A673 (cell line): Measurements from ENCODE around the gene GJA10. TPM values are rescaled to one million over a fixed set of nuclear protein-coding genes. Genes with fewer than 3 reads are reported as not detected.

Experiments
- BruUV-seq: library from RNA; stranded (reverse); fragments of 400-500 nt; replicated peaks from 2 replicates; lab custom pipeline; 2021; lab: Mats Ljungman, UMichigan
- CTCF ChIA-PET: fragments of 300-600 bp; sonication (Branson Sonifier 250); formaldehyde crosslinking; loops from one replicate; lab custom pipeline; 2022; ENCODE audit warnings: antibody characterized with exemption; lab: Charles Lee
- POLR2A ChIA-PET: fragments of 300-600 bp; sonication (Branson Sonifier 250); formaldehyde crosslinking; loops from one replicate; lab custom pipeline; 2022; ENCODE audit warnings: antibody characterized with exemption; ENCODE audit not compliant: low non-redundant PET; lab: Charles Lee
- DNase-seq: peaks from one replicate; pipeline ENCODE4 v3.0.0-alpha.2; 2015; ENCODE audit warnings: low spot score
- H3K27ac ChIP-seq: fragments of 200-600 bp; sonication (generic); 2 replicates; pipeline ENCODE4 v1.5.1; 2016; ENCODE audit warnings: mixed run types, low read depth, mild to moderate bottlenecking, mixed read lengths, antibody characterized with exemption, low read length; ENCODE audit not compliant: poor library complexity, severe bottlenecking
- H3K27me3 ChIP-seq: fragments of 200-600 bp; sonication (generic); replicated peaks from 2 replicates; pipeline ENCODE4 v1.6.1; 2017; ENCODE audit warnings: mixed run types, low read depth, mild to moderate bottlenecking, mixed read lengths, antibody characterized with exemption, low read length; ENCODE audit not compliant: insufficient read depth, poor library complexity
- H3K36me3 ChIP-seq: fragments of 200-600 bp; sonication (generic); 2 replicates; pipeline ENCODE4 v1.6.1; 2016; ENCODE audit warnings: mixed run types, mild to moderate bottlenecking, mixed read lengths, antibody characterized with exemption, low read length; ENCODE audit not compliant: insufficient read depth, poor library complexity, severe bottlenecking
- H3K4me1 ChIP-seq: fragments of 200-600 bp; sonication (generic); 2 replicates; pipeline ENCODE4 v1.6.1; 2017; ENCODE audit warnings: mixed run types, mild to moderate bottlenecking, mixed read lengths, antibody characterized with exemption, low read length; ENCODE audit not compliant: insufficient read depth, poor library complexity, severe bottlenecking
- H3K4me3 ChIP-seq: fragments of 200-600 bp; sonication (generic); 2 replicates; pipeline ENCODE4 v1.5.1; 2016; ENCODE audit warnings: low read depth, mixed run types, mild to moderate bottlenecking, mixed read lengths, low read length; ENCODE audit not compliant: poor library complexity, severe bottlenecking
- H3K9me3 ChIP-seq: fragments of 200-600 bp; sonication (generic); 2 replicates; pipeline ENCODE4 v1.6.1; 2016; ENCODE audit warnings: mixed run types, low read depth, mild to moderate bottlenecking, mixed read lengths, antibody characterized with exemption, low read length; ENCODE audit not compliant: poor library complexity, severe bottlenecking
- CTCF ChIP-seq: fragments of 300-800, 200-600 bp; sonication (generic); conservative IDR thresholded peaks from 2 replicates; pipeline ENCODE4 v1.5.1; 2017; ENCODE audit warnings: low read depth, mild to moderate bottlenecking, antibody characterized with exemption, low read length, moderate library complexity, mixed read lengths
- EZH2 ChIP-seq: fragments of 200-600 bp; sonication (generic); IDR thresholded peaks from 2 replicates; pipeline ENCODE4 v1.6.1; 2017; ENCODE audit warnings: borderline replicate concordance, low read depth, mild to moderate bottlenecking, mixed read lengths, antibody characterized with exemption, low read length; ENCODE audit not compliant: poor library complexity, severe bottlenecking
- intact Hi-C: fragments of 100-400 bp; cut with micrococcal nuclease; formaldehyde crosslinking; loops from one replicate; pipeline ENCODE4 v1.10.0; 2022; ENCODE audit not compliant: unreplicated experiment
- total RNA-seq: library from RNA; stranded (reverse); gene quantifications from 2 replicates; pipeline ENCODE4 v1.2.3, GENCODE V29; 2021

The GJA10 gene
- total RNA-seq, 1 experiment from 2014 or later: not detected

DNA sequence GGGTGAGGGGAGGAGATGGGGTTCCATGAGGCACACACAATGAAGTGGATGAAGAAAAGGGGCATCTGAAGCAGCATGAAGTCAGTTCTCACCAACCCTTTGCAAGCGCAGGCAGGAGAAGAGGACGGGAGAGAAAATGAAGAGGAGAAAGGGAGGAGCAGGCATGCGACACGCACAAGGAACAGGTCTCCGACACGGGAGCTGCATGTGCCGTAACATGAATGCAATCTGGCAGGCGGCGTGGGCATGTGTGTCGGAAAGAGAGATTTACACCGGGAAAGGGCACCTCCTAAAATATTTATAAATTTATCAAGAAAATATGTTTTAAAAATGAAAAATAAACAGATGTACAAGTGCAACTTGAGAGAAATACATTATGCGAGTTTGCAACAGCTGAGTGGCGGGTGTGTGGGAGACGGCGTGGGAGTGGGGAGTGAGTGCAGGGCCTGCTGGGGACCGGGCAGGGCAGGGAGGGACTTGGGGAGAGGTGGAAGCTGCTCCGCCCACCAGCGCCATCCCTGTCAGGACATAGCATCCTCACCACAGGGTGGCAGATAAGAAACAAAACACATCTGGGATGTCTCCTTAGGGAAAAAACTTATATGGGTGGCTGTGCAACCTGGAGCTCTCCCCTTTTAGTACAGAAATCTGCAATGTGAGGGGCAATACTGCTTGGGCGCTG is 40.6 kb downstream of the GJA10 start:
- no TSS peak for BruUV-seq
- Histone ChIP-seq H3K4me3 (no peak overlapping the region), H3K9me3 (no peaks in the 10 kb centered on the region), H3K36me3 (no peaks in the 10 kb centered on the region), H3K27me3 (no peaks in the 10 kb centered on the region), H3K4me1 (no peaks in the 10 kb centered on the region), H3K27ac (no peak overlapping the region)
- TF ChIP-seq EZH2 (no peak), CTCF (no peak)
- intact Hi-C loops: no loop called here
- CTCF ChIA-PET: no interaction called here
- DNase-seq: no peak
- POLR2A ChIA-PET: no interaction called here

- POLR2A ChIA-PET: no interaction called here
- no TSS peak for BruUV-seq
- Histone ChIP-seq H3K9me3 (no peaks in the 10 kb centered on the region), H3K27ac (no peak overlapping the region), H3K36me3 (no peaks in the 10 kb centered on the region), H3K27me3 (no peaks in the 10 kb centered on the region), H3K4me3 (no peak overlapping the region), H3K4me1 (no peaks in the 10 kb centered on the region)
- no peak for TF ChIP-seq CTCF
- TF ChIP-seq EZH2: no peak
- CTCF ChIA-PET: no interaction called here
- intact Hi-C loops: no loop called here
- no peak for DNase-seq
Measured at GRCh38 chr6:89936177-89936576, 41.9 kb downstream of the GJA10 start.

DNA sequence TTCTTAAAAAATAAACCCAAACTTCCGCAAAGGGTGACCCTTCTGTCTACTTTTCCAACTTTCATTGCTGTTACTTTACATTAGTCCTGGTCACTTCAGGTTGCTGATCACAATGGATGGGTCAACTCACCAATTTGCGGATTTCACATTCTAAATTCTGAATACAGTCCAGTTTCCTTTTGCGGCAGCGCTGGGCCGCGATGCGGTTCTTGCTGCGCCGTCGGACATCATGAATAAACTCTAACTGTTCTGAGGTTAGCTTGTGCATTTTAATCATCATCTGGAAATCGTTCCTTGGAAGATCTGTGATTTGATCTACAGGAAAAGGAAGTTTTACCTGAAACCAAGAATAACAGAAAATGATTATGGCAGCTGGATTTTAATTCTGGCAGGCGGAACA is 43.7 kb downstream of the GJA10 start:
- Histone ChIP-seq H3K27ac (no peak overlapping the region), H3K4me1 (no peaks in the 10 kb centered on the region), H3K27me3 (no peaks in the 10 kb centered on the region), H3K36me3 (no peaks in the 10 kb centered on the region), H3K9me3 (no peaks in the 10 kb centered on the region), H3K4me3 (no peak overlapping the region)
- ChIA-PET POLR2A (no interaction called here), CTCF (no interaction called here)
- no TSS peak for BruUV-seq
- TF ChIP-seq EZH2 (no peak), CTCF (no peak)
- intact Hi-C loops: no loop called here
- no peak for DNase-seq
